ENCODE measurements around the gene GLE1. TPM values are rescaled to one million over a fixed set of nuclear protein-coding genes. Genes with fewer than 3 reads are reported as not detected.
"Not testable (repeated sequence)": the region's sequence is repeated elsewhere in the genome, so short reads cannot be mapped to it uniquely, and the experiment has no call there.

GLE1 gene
- polyA plus RNA-seq, 3 donors = 29.5 to 33.4 (median 32.1) TPM

DNA sequence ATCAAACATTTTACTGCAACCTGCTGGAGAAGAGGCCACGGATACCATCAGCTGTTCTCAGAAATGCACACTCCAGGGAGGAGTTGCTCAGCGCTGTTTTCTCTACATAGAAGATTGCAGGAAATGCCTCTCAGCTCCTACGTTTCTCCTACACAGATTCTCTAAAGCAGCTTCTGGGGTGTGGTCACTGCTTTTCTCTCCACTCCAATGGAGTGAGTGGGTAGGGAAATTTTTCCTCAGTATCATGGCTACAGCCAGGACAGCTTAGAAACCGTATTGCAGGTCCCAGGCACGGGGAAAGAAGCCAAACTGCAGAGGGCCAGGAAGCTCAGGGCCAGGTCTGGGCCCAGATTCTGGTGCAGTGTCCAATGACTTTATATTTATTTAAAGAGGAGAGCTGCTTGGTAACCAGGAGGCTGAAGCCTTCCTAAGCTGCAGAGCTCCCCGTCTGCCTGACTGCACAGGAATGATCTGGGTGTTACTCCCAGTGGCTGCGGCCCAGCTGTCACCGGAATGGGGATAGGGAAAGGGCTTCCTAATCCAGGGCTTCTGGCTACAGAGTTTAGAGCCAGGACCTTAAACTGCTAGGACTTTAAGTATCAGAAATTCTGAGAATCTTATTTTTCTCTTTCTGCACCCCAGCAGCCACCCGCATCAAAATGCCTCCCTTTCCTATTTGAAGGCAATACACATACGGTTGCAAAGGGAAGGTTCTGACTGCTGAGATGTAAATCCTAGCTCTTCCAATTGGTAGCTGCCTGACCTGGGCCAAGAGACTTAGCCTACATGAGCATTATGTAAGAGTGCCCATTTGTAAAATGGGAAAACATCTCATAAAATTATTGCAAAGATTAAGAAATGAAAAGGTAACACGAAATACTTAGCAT, 46.5 kb downstream of the GLE1 start:
- DNase-seq = no peak

- DNase-seq = no peak
These were observed 47.2 kb downstream of the GLE1 start for GRCh38 chr9:128551657-128552152.

GRCh38 chr9:128552153-128552743, 47.7 kb downstream of the GLE1 start, which contains the start of gene SPTAN1:
Gene SPTAN1 (plus strand): TSS chr9:128552587. CDS start chr9:128566741, 14,154 bp downstream.
- peak; percentile 90 for DNase-seq

DNA sequence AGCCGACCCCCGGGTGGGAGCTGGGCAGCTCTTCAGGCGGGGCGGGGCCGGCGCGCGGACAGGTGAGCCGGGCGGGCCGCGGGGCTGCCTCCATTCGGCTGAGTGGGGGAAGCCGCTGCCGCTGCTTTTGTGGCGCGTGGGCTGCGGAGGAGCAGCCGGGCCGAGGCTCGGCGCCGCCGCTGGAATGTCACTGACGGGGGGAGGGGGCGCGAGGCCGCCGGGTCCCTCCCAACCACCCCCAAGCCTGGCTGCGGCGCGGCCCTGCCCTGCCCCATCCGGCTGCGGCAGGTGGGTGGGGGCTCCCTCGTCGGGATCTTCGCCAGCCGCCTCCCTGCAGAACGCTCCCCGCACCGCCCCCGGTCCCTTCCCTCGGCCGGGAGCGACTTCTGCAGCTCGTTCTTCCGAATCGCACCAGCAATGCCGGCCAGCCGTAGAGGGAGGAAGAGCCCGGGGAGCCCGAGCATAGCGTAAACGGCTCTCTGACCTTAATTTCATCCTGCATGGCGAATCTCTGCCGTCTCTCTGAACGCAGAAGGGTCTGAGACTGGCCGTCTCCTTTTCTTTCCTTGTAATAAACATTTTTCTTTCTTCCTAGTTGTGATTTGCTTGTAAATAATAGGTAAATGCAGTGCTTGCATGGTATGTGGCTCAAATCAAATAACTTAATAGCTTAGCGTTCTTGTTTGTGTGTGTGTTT, 48.4 kb downstream of the GLE1 start:
- peak; percentile 60 for DNase-seq

GRCh38 chr9:128553728-128554127, 49.2 kb downstream of the GLE1 start:
- DNase-seq = no peak

GRCh38 chr9:128554155-128554862, 49.8 kb downstream of the GLE1 start:
- peak; percentile 88 for DNase-seq

GRCh38 chr9:128555180-128555721, 50.7 kb downstream of the GLE1 start:
- DNase-seq = peak; percentile 66

DNA sequence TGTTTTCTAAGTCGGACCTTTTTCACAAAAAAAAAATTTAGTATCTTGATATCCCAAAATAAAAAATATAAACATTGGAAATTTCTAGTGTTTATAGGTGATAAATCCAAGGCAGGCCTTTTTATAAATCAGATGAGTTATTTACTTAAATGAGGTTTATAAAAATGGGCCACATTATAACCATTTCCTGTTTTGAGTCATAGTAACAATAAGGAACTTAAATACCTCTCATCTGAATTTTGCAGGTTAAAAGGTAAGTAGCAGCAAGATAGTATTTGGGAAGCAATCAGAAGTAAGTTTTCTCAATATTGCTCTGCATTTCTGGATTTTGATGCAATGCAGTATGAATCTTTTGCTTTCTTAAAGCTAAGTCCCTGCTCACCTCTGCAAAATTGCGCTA, 51.8 kb downstream of the GLE1 start:
- no peak for DNase-seq

GRCh38 chr9:128556926-128557634, 52.6 kb downstream of the GLE1 start:
- no peak for DNase-seq

DNA sequence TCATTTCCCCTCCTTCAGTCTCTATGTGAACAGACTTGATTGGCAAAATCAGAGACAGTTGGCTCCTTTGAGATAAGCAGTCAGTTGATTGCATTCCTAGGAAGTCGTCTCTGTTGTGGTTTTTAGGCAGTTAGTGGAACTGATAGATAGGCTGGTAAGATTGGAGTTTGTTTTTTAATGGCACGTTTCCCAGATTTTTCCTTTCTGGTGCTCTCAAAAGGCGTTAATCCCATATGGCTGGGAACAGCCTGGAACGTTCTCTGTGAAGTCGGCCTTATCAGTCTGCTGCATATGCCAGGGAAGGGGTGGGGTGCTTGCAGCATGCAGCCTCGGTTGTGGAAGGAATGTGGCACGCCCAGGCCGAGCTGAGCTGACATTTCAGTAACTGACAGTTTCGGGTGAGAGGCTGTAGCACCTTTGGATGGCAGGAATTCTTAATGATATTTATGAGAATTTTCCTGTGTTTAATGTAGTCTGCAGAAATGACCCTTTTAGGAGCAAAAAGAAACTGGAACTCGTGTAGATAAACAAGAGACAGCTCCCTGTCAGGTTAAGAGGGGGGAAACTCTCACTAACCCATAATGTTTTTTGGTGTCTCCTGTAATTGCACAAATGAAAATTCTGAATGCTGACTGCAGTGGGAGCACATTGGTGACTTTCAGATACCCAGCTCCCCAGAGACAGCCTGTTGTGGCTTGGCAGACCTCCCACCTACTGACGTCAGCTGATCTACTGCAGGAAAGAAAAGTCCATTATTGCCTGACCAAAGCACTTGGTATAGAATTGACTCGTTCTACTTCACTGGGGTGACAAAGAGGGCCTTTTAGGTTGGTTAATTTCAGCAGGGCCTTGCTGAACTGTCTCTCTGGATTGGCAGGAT, 54.2 kb downstream of the GLE1 start:
- DNase-seq = peak; percentile 58

GRCh38 chr9:128565578-128565977, 61.1 kb downstream of the GLE1 start:
- no peak for DNase-seq

DNA sequence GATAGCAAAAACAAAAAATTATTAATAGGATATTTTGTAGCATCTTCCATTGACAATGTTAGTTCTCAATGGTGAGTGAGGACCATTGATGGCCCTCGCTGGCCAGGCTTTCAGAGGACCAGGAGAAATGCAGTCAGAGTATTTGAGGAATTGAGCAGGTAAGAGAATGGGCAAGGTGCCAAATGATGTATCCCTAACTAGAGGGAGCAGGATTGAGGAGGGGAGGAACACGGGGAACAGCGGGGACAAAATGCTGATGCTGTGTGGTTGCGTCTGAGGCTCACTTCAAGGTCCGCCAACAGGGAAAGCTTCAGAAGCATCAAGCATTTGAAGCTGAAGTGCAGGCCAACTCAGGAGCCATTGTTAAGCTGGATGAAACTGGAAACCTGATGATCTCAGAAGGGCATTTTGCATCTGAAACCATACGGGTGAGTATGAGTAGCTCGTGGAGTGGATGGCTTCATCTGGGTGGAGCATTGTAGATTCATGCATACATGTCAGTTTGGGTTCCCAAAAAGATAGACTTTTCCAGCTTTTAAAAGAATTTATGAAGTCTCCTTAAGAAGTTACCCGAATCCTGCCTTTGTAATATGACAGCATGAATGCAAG, 64.1 kb downstream of the GLE1 start:
- DNase-seq = no peak

- no peak for DNase-seq
These were observed 71.0 kb downstream of the GLE1 start for GRCh38 chr9:128575469-128575868.

- no peak for DNase-seq
These were observed 71.4 kb downstream of the GLE1 start for GRCh38 chr9:128575916-128576315.

DNA sequence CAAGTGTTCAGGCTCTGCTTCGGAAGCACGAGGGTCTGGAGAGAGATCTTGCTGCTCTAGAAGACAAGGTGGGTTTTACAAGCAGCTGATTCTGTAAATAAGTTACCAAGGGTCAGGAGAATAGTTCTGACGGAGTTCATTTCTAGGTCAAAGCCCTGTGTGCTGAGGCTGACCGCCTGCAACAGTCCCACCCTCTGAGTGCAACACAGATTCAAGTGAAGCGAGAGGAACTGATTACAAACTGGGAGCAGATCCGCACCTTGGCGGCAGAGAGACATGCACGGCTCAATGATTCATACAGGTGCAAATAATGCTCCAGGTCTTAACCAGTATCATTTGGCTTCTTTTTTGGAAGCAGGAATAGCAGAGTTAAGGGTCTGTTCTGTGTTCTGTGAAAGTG, 72.7 kb downstream of the GLE1 start:
- DNase-seq = no peak

GRCh38 chr9:128579194-128579593, 74.7 kb downstream of the GLE1 start:
- DNase-seq = no peak

GRCh38 chr9:128580731-128581130, 76.2 kb downstream of the GLE1 start:
- no peak for DNase-seq

GRCh38 chr9:128585155-128585554, 80.6 kb downstream of the GLE1 start:
- not testable (repeated sequence) for DNase-seq

GRCh38 chr9:128586934-128587333, 82.4 kb downstream of the GLE1 start:
- DNase-seq = not testable (repeated sequence)
